Measurements from ENCODE around the gene MED14. TPM values are rescaled to one million over a fixed set of nuclear protein-coding genes. Genes with fewer than 3 reads are reported as not detected.
A peak's percentile ranks its signal among the peaks of the same experiment; 100 is the strongest.
"Not testable (repeated sequence)": the region's sequence is repeated elsewhere in the genome, so short reads cannot be mapped to it uniquely, and the experiment has no call there.

Gene MED14
- total RNA-seq (ENCODE audit: unreplicated experiment): 57.6 TPM
- long read RNA-seq, partial matches to known transcripts: 1 of 1 reads
- long read RNA-seq, other reads (novel, unspliced or antisense): 0 of 1 reads

- Mint-ChIP-seq H3K27me3 (ENCODE audit: unreplicated experiment) (peaks cover 1% of the 10 kb centered on the region), H3K4me3 (ENCODE audit: unreplicated experiment) (peak within 1 kb of the TSS; percentile 97), H3K4me1 (ENCODE audit: unreplicated experiment) (peaks cover 20% of the 10 kb centered on the region), H3K9me3 (ENCODE audit: unreplicated experiment) (no peaks in the 10 kb centered on the region), H3K36me3 (ENCODE audit: low read depth, unreplicated experiment) (no peaks in the 10 kb centered on the region), H3K27ac (ENCODE audit: unreplicated experiment) (peak within 1 kb of the TSS; percentile 96)
- peak; percentile 77 for DNase-seq (ENCODE audit: low spot score)
- peak; percentile 57 for TF ChIP-seq CTCF (IDR thresholded peaks at IDR 0.05; ENCODE audit: unreplicated experiment)
Observed at GRCh38 chrX:40735325-40736169, at the start of gene MED14. Gene MED14 (minus strand): TSS chrX:40735542. CDS start chrX:40735412, 130 bp downstream.

- H3K36me3 Mint-ChIP-seq (ENCODE audit: low read depth, unreplicated experiment): no peaks in the 10 kb centered on the region
- H3K9me3 Mint-ChIP-seq (ENCODE audit: unreplicated experiment): no peaks in the 10 kb centered on the region
- H3K27me3 Mint-ChIP-seq (ENCODE audit: unreplicated experiment): no peaks in the 10 kb centered on the region
- no peak for DNase-seq (ENCODE audit: low spot score)
- no peak for TF ChIP-seq CTCF (IDR thresholded peaks at IDR 0.05; ENCODE audit: unreplicated experiment)
- H3K4me3 Mint-ChIP-seq (ENCODE audit: unreplicated experiment): no peak overlapping the region
- no peak overlapping the region for H3K27ac Mint-ChIP-seq (ENCODE audit: unreplicated experiment)
- H3K4me1 Mint-ChIP-seq (ENCODE audit: unreplicated experiment): peaks cover 2% of the 10 kb centered on the region
Observed at GRCh38 chrX:40784516-40785151, 49.3 kb upstream of the MED14 start.

- H3K4me3 Mint-ChIP-seq (ENCODE audit: unreplicated experiment); H3K27ac Mint-ChIP-seq (ENCODE audit: unreplicated experiment); DNase-seq (ENCODE audit: low spot score); H3K27me3 Mint-ChIP-seq (ENCODE audit: unreplicated experiment); H3K36me3 Mint-ChIP-seq (ENCODE audit: low read depth, unreplicated experiment); H3K4me1 Mint-ChIP-seq (ENCODE audit: unreplicated experiment); H3K9me3 Mint-ChIP-seq (ENCODE audit: unreplicated experiment): not testable (repeated sequence)
Observed at GRCh38 chrX:40782644-40783259, 47.4 kb upstream of the MED14 start.

- TF ChIP-seq CTCF (IDR thresholded peaks at IDR 0.05; ENCODE audit: unreplicated experiment): no peak
- Mint-ChIP-seq H3K27ac (ENCODE audit: unreplicated experiment) (no peak overlapping the region), H3K4me3 (ENCODE audit: unreplicated experiment) (no peak overlapping the region), H3K9me3 (ENCODE audit: unreplicated experiment) (no peaks in the 10 kb centered on the region), H3K36me3 (ENCODE audit: low read depth, unreplicated experiment) (no peaks in the 10 kb centered on the region), H3K4me1 (ENCODE audit: unreplicated experiment) (peaks cover 2% of the 10 kb centered on the region), H3K27me3 (ENCODE audit: unreplicated experiment) (peaks cover 2% of the 10 kb centered on the region)
- no peak for DNase-seq (ENCODE audit: low spot score)
Observed at GRCh38 chrX:40780951-40781350, 45.6 kb upstream of the MED14 start.

- peaks cover 2% of the 10 kb centered on the region for H3K27me3 Mint-ChIP-seq (ENCODE audit: unreplicated experiment)
- H3K4me1 Mint-ChIP-seq (ENCODE audit: unreplicated experiment): peaks cover 2% of the 10 kb centered on the region
- no peak for TF ChIP-seq CTCF (IDR thresholded peaks at IDR 0.05; ENCODE audit: unreplicated experiment)
- H3K27ac Mint-ChIP-seq (ENCODE audit: unreplicated experiment): no peak overlapping the region
- H3K36me3 Mint-ChIP-seq (ENCODE audit: low read depth, unreplicated experiment): no peaks in the 10 kb centered on the region
- no peak overlapping the region for H3K4me3 Mint-ChIP-seq (ENCODE audit: unreplicated experiment)
- no peak for DNase-seq (ENCODE audit: low spot score)
- H3K9me3 Mint-ChIP-seq (ENCODE audit: unreplicated experiment): no peaks in the 10 kb centered on the region
Observed at GRCh38 chrX:40780082-40780481, 44.7 kb upstream of the MED14 start.
